HCT116 (cell line): ENCODE results near the gene VPS11. TPM values are rescaled to one million over a fixed set of nuclear protein-coding genes. Genes with fewer than 3 reads are reported as not detected.

Experiments used
- ATAC-seq: fragments of 200-7000 bp; cut with Tn5 transposase; 2 replicates; pipeline ENCODE4 v1.9.1; 2020; ENCODE audit warnings: mild to moderate bottlenecking, moderate library complexity
- BruUV-seq: library from RNA; stranded (reverse); fragments of 400-500 nt; replicated peaks from 2 replicates; lab custom pipeline; 2021; lab: Mats Ljungman, UMichigan
- CTCF ChIA-PET: fragments of 300-600 bp; sonication (Branson Sonifier 250); formaldehyde crosslinking; loops from one replicate; lab custom pipeline; 2021; ENCODE audit warnings: antibody characterized with exemption; lab: Charles Lee
- POLR2A ChIA-PET: fragments of 300-600, 350-600 bp; sonication (Branson Sonifier 250); formaldehyde crosslinking; loops from one replicate; lab custom pipeline; 2021; ENCODE audit warnings: antibody characterized with exemption; lab: Charles Lee
- RAD21 ChIA-PET, 2 experiments: fragments of 300-600 bp; sonication (Branson Sonifier 250); formaldehyde crosslinking; loops; one replicate each; lab custom pipeline; 2023; ENCODE audit warnings: low total read pairs in 2 of 2; ENCODE audit not compliant: uncharacterized antibody in 2 of 2, unreplicated experiment in 2 of 2, low non-redundant PET in 1 of 2; lab: Charles Lee
- DNase-seq: peaks from one replicate; pipeline ENCODE4 v3.0.0-alpha.2; 2010; ENCODE audit warnings: low read depth, low spot score
- H2AFZ ChIP-seq: fragments of 200-600 bp; shearing (Covaris generic), sonication (generic); 2 replicates; pipeline ENCODE4 v1.6.1; 2017; ENCODE audit warnings: low read depth, mixed run types, mixed read lengths, antibody characterized with exemption, low read length; ENCODE audit not compliant: poor library complexity, severe bottlenecking
- H3K27ac ChIP-seq: 2 replicates; pipeline ENCODE4 v1.5.1; 2012; ENCODE audit warnings: low read depth, low read length
- H3K27me3 ChIP-seq: fragments of 200-600 bp; sonication (generic); 2 replicates; pipeline ENCODE4 v1.6.1; 2016; ENCODE audit warnings: mixed run types, low read length, mixed read lengths; ENCODE audit not compliant: insufficient read depth
- H3K36me3 ChIP-seq, 2 experiments: fragments of 200-500 bp in 1 of 2; fragments of 200-600 bp in 1 of 2; sonication (Bioruptor generic) in 1 of 2; sonication (generic) in 1 of 2; 2 replicates each; pipeline versions ENCODE4 v1.5.1 to v1.6.1; 2014 to 2016; ENCODE audit warnings: low read length in 2 of 2, inconsistent platforms in 1 of 2, mixed read lengths in 1 of 2, mixed run types in 1 of 2; ENCODE audit not compliant: insufficient read depth in 2 of 2, control insufficient read depth in 1 of 2
- H3K4me1 ChIP-seq, 2 experiments: fragments of 200-600 bp in 1 of 2; sonication (generic) in 1 of 2; 2 replicates each; pipeline versions ENCODE4 v1.5.1 to v1.6.1; 2012 to 2017; ENCODE audit warnings: low read length in 2 of 2, inconsistent platforms in 1 of 2, mild to moderate bottlenecking in 1 of 2, mixed read lengths in 1 of 2, mixed run types in 1 of 2, moderate library complexity in 1 of 2; ENCODE audit not compliant: insufficient read depth in 2 of 2, control insufficient read depth in 1 of 2
- H3K4me2 ChIP-seq: fragments of 200-600 bp; sonication (generic); 2 replicates; pipeline ENCODE4 v1.6.1; 2017; ENCODE audit warnings: mixed run types, low read length, mixed read lengths
- H3K4me3 ChIP-seq, 2 experiments: fragments of 200-600 bp in 1 of 2; sonication (generic) in 1 of 2; replicated peaks in 1 of 2; 2 replicates each; pipeline ENCODE4 v1.5.1; 2011 to 2016; ENCODE audit warnings: low read length in 2 of 2, control low read depth in 1 of 2, low read depth in 1 of 2, mild to moderate bottlenecking in 1 of 2, mixed read lengths in 1 of 2, mixed run types in 1 of 2
- H3K79me2 ChIP-seq: fragments of 200-600 bp; sonication (generic); 2 replicates; pipeline ENCODE4 v1.6.1; 2017; ENCODE audit warnings: mild to moderate bottlenecking, mixed run types, low read length, moderate library complexity, mixed read lengths; ENCODE audit not compliant: insufficient read depth
- H3K9ac ChIP-seq: fragments of 200-600 bp; sonication (generic); 2 replicates; pipeline ENCODE4 v1.6.1; 2016; ENCODE audit warnings: low read length, mixed read lengths
- H3K9me2 ChIP-seq: fragments of 200-600 bp; sonication (generic), shearing (Covaris generic); 2 replicates; pipeline ENCODE4 v1.6.1; 2017; ENCODE audit warnings: mixed run types, mild to moderate bottlenecking, moderate library complexity; ENCODE audit not compliant: insufficient read depth
- H3K9me3 ChIP-seq, 2 experiments: fragments of 200-500 bp in 1 of 2; fragments of 200-600 bp in 1 of 2; sonication (Bioruptor generic) in 1 of 2; sonication (generic) in 1 of 2; 2 replicates each; pipeline ENCODE4 v1.6.1; 2014 to 2017; ENCODE audit warnings: low read length in 2 of 2, mixed read lengths in 2 of 2, inconsistent platforms in 1 of 2, low read depth in 1 of 2, mild to moderate bottlenecking in 1 of 2, mixed run types in 1 of 2, moderate library complexity in 1 of 2; ENCODE audit not compliant: control insufficient read depth in 1 of 2, insufficient read depth in 1 of 2
- H4K20me1 ChIP-seq: fragments of 200-600 bp; sonication (generic), shearing (Covaris generic); 2 replicates; pipeline ENCODE4 v1.6.1; 2017; ENCODE audit warnings: mixed run types, mild to moderate bottlenecking, moderate library complexity; ENCODE audit not compliant: insufficient read depth
- CBX3 ChIP-seq: IDR thresholded peaks from 2 replicates; pipeline ENCODE4 v1.6.1; 2012; ENCODE audit warnings: low read depth
- CTCF ChIP-seq, 3 experiments: fragments of 200-600 bp in 1 of 3; sonication (generic) in 1 of 3; IDR thresholded peaks in 2 of 3; conservative IDR thresholded peaks in 1 of 3; 2 replicates each; pipeline ENCODE4 v1.5.1; 2012 to 2017; ENCODE audit warnings: low read depth in 2 of 3, low read length in 2 of 3, antibody characterized with exemption in 1 of 3, borderline replicate concordance in 1 of 3, control low read depth in 1 of 3, mild to moderate bottlenecking in 1 of 3, mixed read lengths in 1 of 3, mixed run types in 1 of 3, moderate library complexity in 1 of 3; ENCODE audit not compliant: insufficient read depth in 1 of 3
- EZH2 ChIP-seq: fragments of 200-600 bp; sonication (generic); IDR thresholded peaks from 2 replicates; pipeline ENCODE4 v1.6.1; 2017; ENCODE audit warnings: antibody characterized with exemption, mixed run types
- EZH2phosphoT487 ChIP-seq: fragments of 200-600 bp; IDR thresholded peaks from 2 replicates; pipeline ENCODE4 v1.6.1; 2018; ENCODE audit warnings: antibody characterized with exemption, borderline replicate concordance
- FOSL1 ChIP-seq: IDR thresholded peaks from 2 replicates; pipeline ENCODE4 v1.6.1; 2012; ENCODE audit warnings: low read depth
- MAX ChIP-seq: IDR thresholded peaks from 2 replicates; pipeline ENCODE4 v1.6.1; 2012
- POLR2A ChIP-seq: IDR thresholded peaks from 2 replicates; pipeline ENCODE4 v1.7.0; 2011; ENCODE audit warnings: borderline replicate concordance; ENCODE audit not compliant: insufficient read depth, insufficient read length; ENCODE audit errors: extremely low read depth
- POLR2AphosphoS5 ChIP-seq: IDR thresholded peaks from 2 replicates; pipeline ENCODE4 v1.6.1; 2011; ENCODE audit warnings: mild to moderate bottlenecking, low read depth, low read length, moderate library complexity
- RAD21 ChIP-seq: IDR thresholded peaks from 2 replicates; pipeline ENCODE4 v1.6.1; 2012; ENCODE audit warnings: low read depth, mild to moderate bottlenecking
- REST ChIP-seq: IDR thresholded peaks from 2 replicates; pipeline ENCODE4 v1.6.1; 2012; ENCODE audit warnings: low read depth
- SP1 ChIP-seq: IDR thresholded peaks from 2 replicates; pipeline ENCODE4 v1.6.1; 2012; ENCODE audit warnings: low read depth
- SRF ChIP-seq: IDR thresholded peaks from 2 replicates; pipeline ENCODE4 v1.6.1; 2012; ENCODE audit warnings: low read depth
- TCF7L2 ChIP-seq: IDR thresholded peaks from 2 replicates; pipeline ENCODE4 v1.7.0; 2011; ENCODE audit warnings: borderline replicate concordance, inconsistent platforms; ENCODE audit not compliant: insufficient read depth, insufficient read length; ENCODE audit errors: extremely low read depth
- ZFX ChIP-seq: fragments of 450-650 bp; IDR thresholded peaks from 2 replicates; pipeline ENCODE4 v1.6.1; 2017
- intact Hi-C: fragments of 100-400 bp; cut with micrococcal nuclease; formaldehyde crosslinking; loops from 2 replicates; pipeline ENCODE4 v1.10.0; 2022
- total RNA-seq: library from RNA; stranded (reverse); gene quantifications from one replicate; pipeline ENCODE4 v1.2.1, GENCODE V29; 2021; ENCODE audit not compliant: unreplicated experiment

VPS11 gene
- total RNA-seq, 1 experiment from 2014 or later: 20.4 TPM

- intact Hi-C loops: no loop called here
- CTCF ChIA-PET: interaction anchor here (0.6 to 2.6 kb wide), 6 partner anchors 9 to 253 kb away, joined by 3 to 20 read pairs (median 4); partner anchors contain the start of genes HINFP and VPS11
Observed at GRCh38 chr11:119085437-119085847, 17.8 kb downstream of the VPS11 start.

GRCh38 chr11:119087123-119087522, 19.5 kb downstream of the VPS11 start:
- H3K79me2 ChIP-seq: peaks cover 24% of the 10 kb centered on the region
- peaks cover 25 to 37% of the 10 kb centered on the region in 2 experiments for H3K4me1 ChIP-seq
- ChIA-PET CTCF (interaction anchor here (2.6 kb wide), 1 partner anchor 8 kb away, joined by 20 read pairs; a partner anchor contains a TSS), RAD21 (no interaction called here), POLR2A (interaction anchor here (0.7 to 3.0 kb wide), 2 partner anchors 8 to 72 kb away, joined by 3 to 27 read pairs; a partner anchor contains a TSS)
- H3K4me3 ChIP-seq: no peak overlapping the region
- H4K20me1 ChIP-seq: no peaks in the 10 kb centered on the region
- DNase-seq (no peak), ATAC-seq (no peak)
- H3K9me3 ChIP-seq: no peaks in the 10 kb centered on the region
- no peak overlapping the region for H2AFZ ChIP-seq
- H3K4me2 ChIP-seq: peak overlapping the region; percentile 46
- H3K27ac ChIP-seq: peak overlapping the region; percentile 40; the same call in 1 of the 2 replicates
- intact Hi-C loops: no loop called here
- BruUV-seq: no TSS peak
- H3K9ac ChIP-seq: peak overlapping the region; percentile 19
- H3K36me3 ChIP-seq: no peaks in the 10 kb centered on the region
- H3K27me3 ChIP-seq: no peaks in the 10 kb centered on the region
- TF ChIP-seq REST (no peak), SP1 (no peak), CTCF (IDR thresholded peaks at IDR 0.05 in 2 of 3, conservative IDR thresholded peaks at IDR 0.05 in 1 of 3; ENCODE audit: borderline replicate concordance in 1 of 3, insufficient read depth in 1 of 3, low read depth in 2 of 3, low read length in 2 of 3) (no peak), POLR2A (no peak), EZH2 (no peak), POLR2AphosphoS5 (no peak), SRF (no peak), TCF7L2 (no peak), CBX3 (no peak), MAX (no peak), FOSL1 (no peak), EZH2phosphoT487 (no peak), ZFX (no peak)
- H3K9me2 ChIP-seq: no peaks in the 10 kb centered on the region

More at GRCh38 chr11:119085437-119085847, 17.8 kb downstream of the VPS11 start:
- Histone ChIP-seq H2AFZ (no peak overlapping the region), H3K9me3 (no peaks in the 10 kb centered on the region), H3K4me1 (peaks cover 25 to 37% of the 10 kb centered on the region in 2 experiments), H3K27ac (peak overlapping the region; percentile 89), H3K27me3 (no peaks in the 10 kb centered on the region), H3K4me2 (peak overlapping the region; percentile 81), H3K4me3 (peak overlapping the region; percentile 72 to 90), H4K20me1 (no peaks in the 10 kb centered on the region), H3K9ac (peak overlapping the region; percentile 90), H3K36me3 (peaks cover 0 to 3% of the 10 kb centered on the region in 2 experiments; a peak in 1 of 4 replicates), H3K79me2 (peaks cover 24% of the 10 kb centered on the region), H3K9me2 (no peaks in the 10 kb centered on the region)
- BruUV-seq: TSS peak; percentile 87
- DNase-seq (no peak), ATAC-seq (peak; percentile 28)
- TF ChIP-seq ZFX (peak; percentile 41; the same call in 1 of the 2 replicates), RAD21 (no peak)
- ChIA-PET RAD21 (interaction anchor here in 1 of 2 experiments (0.8 kb wide), 2 partner anchors 10 to 17 kb away, joined by 6 to 7 read pairs; partner anchors contain the start of gene DPAGT1), POLR2A (interaction anchor here (0.5 to 3.0 kb wide), 17 partner anchors 7 to 959 kb away, joined by 3 to 27 read pairs (median 4); partner anchors contain the start of genes ABCG4, DPAGT1, HINFP and VPS11)
